ENCODE results near the gene KRT6B.

Gene KRT6B

DNA sequence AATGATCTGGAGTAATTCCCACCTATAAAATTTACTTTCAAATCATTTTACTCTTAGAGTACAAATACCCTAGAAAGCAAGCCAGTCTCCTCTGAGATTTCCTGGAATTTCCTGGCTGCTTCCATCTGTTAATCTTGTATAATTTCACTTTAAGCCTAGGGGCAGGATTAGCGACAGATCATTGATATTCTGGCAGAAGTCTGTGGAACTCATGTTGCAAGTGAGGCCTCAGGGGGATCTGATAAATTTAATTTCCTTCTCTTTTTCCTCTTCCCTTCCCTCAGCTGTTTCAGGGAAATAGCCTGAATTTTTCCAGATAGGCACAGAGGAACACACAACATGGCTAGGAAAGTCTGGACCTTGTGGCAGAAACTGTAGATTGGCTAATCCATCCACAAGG is 47.0 kb upstream of the KRT6B start:
- no peaks in the 10 kb centered on the region for H3K9me2 ChIP-seq (replicated peaks; ENCODE audit: insufficient read depth, low read length)
- no peak overlapping the region for H3K4me3 ChIP-seq (ENCODE audit: low read length)
- no peaks in the 10 kb centered on the region for H3K4me1 ChIP-seq (ENCODE audit: low read length)
- no peak overlapping the region for H2AFZ ChIP-seq (ENCODE audit: low read length)
- H3K79me2 ChIP-seq (ENCODE audit: low read length): no peaks in the 10 kb centered on the region
- H3K9ac ChIP-seq (ENCODE audit: low read length): no peak overlapping the region
- no peak overlapping the region for H3K27ac ChIP-seq (ENCODE audit: low read length)
- no peaks in the 10 kb centered on the region for H4K20me1 ChIP-seq (ENCODE audit: insufficient read depth, low read length)
- peaks cover 6% of the 10 kb centered on the region; the same call in 1 of the 2 replicates for H3K27me3 ChIP-seq (replicated peaks; ENCODE audit: insufficient read depth, low read length)
- H3K9me3 ChIP-seq (replicated peaks; ENCODE audit: insufficient read depth, low read length): no peaks in the 10 kb centered on the region
- no peaks in the 10 kb centered on the region for H3F3A ChIP-seq (ENCODE audit: insufficient read depth, low read length)
- no peaks in the 10 kb centered on the region for H3K36me3 ChIP-seq (replicated peaks; ENCODE audit: insufficient read depth, low read length)
- DNase-seq: no peak
- no peak overlapping the region for H3K4me2 ChIP-seq (ENCODE audit: low read depth, low read length)
- TF ChIP-seq EZH2phosphoT487 (IDR thresholded peaks at IDR 0.05; ENCODE audit: low read length) (no peak), EZH2 (optimal IDR thresholded peaks at IDR 0.05; ENCODE audit: low read depth, low read length) (no peak)

DNA sequence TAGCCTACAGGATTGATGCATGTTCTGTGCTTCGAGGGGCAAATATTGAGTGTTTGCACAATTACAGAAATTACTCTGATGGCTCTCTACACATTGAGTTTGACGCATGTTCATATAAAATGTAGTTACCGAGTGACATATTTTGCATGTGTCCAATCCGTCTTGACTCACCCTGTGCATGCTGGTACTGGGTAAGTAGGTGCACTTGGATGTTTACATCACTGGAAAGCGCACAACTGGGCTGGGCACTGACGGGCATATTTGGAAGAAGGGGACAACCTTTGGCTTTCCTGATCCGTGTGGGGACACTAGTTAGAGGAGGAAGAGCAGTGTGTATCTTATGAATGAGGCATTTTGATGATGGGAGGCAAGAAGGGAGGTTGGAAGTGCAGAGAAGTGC is 46.0 kb upstream of the KRT6B start:
- Histone ChIP-seq H3F3A (ENCODE audit: insufficient read depth, low read length) (no peaks in the 10 kb centered on the region), H3K4me3 (ENCODE audit: low read length) (no peak overlapping the region), H2AFZ (ENCODE audit: low read length) (no peak overlapping the region), H3K36me3 (replicated peaks; ENCODE audit: insufficient read depth, low read length) (no peaks in the 10 kb centered on the region), H3K4me2 (ENCODE audit: low read depth, low read length) (no peak overlapping the region), H3K27me3 (replicated peaks; ENCODE audit: insufficient read depth, low read length) (peaks cover 16% of the 10 kb centered on the region; the same call in 1 of the 2 replicates), H3K79me2 (ENCODE audit: low read length) (no peaks in the 10 kb centered on the region), H3K9me2 (replicated peaks; ENCODE audit: insufficient read depth, low read length) (no peaks in the 10 kb centered on the region), H3K9ac (ENCODE audit: low read length) (no peak overlapping the region), H3K27ac (ENCODE audit: low read length) (no peak overlapping the region), H3K9me3 (replicated peaks; ENCODE audit: insufficient read depth, low read length) (no peaks in the 10 kb centered on the region), H4K20me1 (ENCODE audit: insufficient read depth, low read length) (no peaks in the 10 kb centered on the region), H3K4me1 (ENCODE audit: low read length) (no peaks in the 10 kb centered on the region)
- DNase-seq: no peak
- no peak for TF ChIP-seq EZH2phosphoT487 (IDR thresholded peaks at IDR 0.05; ENCODE audit: low read length)

DNA sequence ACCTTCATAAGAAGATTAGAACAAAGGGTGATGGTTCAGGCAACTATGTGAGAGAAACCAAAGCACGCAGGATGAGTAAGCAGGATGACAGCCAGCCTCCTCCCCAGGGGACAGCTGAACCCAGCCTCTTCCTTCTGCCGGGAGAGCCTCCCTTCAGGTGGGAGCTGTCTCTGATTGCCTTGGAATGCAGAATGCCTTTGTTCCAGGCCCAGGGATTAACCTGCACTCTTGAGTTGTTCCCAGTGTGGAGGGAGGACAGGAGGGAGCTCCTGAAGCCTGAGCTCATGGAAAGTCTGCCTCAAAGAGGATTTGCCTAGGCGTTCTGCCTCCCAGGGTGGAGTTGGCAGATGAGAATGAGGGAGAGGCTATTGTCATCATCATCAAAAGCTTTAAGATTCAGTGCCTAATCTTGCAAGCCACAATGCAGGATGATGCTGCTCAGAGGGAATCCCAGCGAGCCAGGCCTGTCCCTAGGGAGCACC is 44.7 kb upstream of the KRT6B start:
- H3K4me2 ChIP-seq (ENCODE audit: low read depth, low read length): no peak overlapping the region
- H3K4me3 ChIP-seq (ENCODE audit: low read length): no peak overlapping the region
- DNase-seq: no peak

DNA sequence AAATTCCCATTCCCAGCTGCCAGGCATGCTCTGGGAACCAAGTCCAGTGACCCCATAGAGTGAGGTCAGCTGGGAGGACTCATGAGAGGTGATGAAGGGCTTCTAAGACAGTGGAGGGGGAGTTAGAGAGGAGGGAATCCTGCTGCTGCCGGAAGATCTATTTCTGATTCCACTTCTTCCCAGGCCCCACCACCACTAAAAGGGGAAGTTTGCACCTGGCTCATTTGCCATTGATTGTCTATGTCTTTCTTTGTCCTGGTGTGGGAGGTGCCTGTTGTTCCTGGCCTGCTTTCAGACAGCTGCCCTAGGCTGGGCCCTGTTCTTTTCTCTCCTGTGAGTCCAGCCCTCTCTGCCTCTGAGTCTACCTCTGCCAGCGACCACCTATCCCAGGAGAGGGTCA is 44.1 kb upstream of the KRT6B start:
- Histone ChIP-seq H3K79me2 (ENCODE audit: low read length) (no peaks in the 10 kb centered on the region), H3K27ac (ENCODE audit: low read length) (no peak overlapping the region), H3K4me3 (ENCODE audit: low read length) (no peak overlapping the region), H3K9me3 (replicated peaks; ENCODE audit: insufficient read depth, low read length) (no peaks in the 10 kb centered on the region), H3K36me3 (replicated peaks; ENCODE audit: insufficient read depth, low read length) (no peaks in the 10 kb centered on the region), H3F3A (ENCODE audit: insufficient read depth, low read length) (no peaks in the 10 kb centered on the region), H3K27me3 (replicated peaks; ENCODE audit: insufficient read depth, low read length) (peaks cover 29% of the 10 kb centered on the region), H3K4me2 (ENCODE audit: low read depth, low read length) (no peak overlapping the region), H3K9ac (ENCODE audit: low read length) (no peak overlapping the region), H2AFZ (ENCODE audit: low read length) (no peak overlapping the region), H4K20me1 (ENCODE audit: insufficient read depth, low read length) (no peaks in the 10 kb centered on the region), H3K4me1 (ENCODE audit: low read length) (no peaks in the 10 kb centered on the region), H3K9me2 (replicated peaks; ENCODE audit: insufficient read depth, low read length) (no peaks in the 10 kb centered on the region)
- DNase-seq: no peak
- TF ChIP-seq EZH2phosphoT487 (IDR thresholded peaks at IDR 0.05; ENCODE audit: low read length) (no peak), EZH2 (optimal IDR thresholded peaks at IDR 0.05; ENCODE audit: low read depth, low read length) (no peak)
- TF ChIP-seq, protein P1, sequence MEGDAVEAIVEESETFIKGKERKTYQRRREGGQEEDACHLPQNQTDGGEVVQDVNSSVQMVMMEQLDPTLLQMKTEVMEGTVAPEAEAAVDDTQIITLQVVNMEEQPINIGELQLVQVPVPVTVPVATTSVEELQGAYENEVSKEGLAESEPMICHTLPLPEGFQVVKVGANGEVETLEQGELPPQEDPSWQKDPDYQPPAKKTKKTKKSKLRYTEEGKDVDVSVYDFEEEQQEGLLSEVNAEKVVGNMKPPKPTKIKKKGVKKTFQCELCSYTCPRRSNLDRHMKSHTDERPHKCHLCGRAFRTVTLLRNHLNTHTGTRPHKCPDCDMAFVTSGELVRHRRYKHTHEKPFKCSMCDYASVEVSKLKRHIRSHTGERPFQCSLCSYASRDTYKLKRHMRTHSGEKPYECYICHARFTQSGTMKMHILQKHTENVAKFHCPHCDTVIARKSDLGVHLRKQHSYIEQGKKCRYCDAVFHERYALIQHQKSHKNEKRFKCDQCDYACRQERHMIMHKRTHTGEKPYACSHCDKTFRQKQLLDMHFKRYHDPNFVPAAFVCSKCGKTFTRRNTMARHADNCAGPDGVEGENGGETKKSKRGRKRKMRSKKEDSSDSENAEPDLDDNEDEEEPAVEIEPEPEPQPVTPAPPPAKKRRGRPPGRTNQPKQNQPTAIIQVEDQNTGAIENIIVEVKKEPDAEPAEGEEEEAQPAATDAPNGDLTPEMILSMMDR (IDR thresholded peaks at IDR 0.05; ENCODE audit: low read length): no peak

More for the DNA sequence above, 44.7 kb upstream of the KRT6B start:
- H3K36me3 ChIP-seq (replicated peaks; ENCODE audit: insufficient read depth, low read length): no peaks in the 10 kb centered on the region
- no peaks in the 10 kb centered on the region for H3K9me2 ChIP-seq (replicated peaks; ENCODE audit: insufficient read depth, low read length)
- no peaks in the 10 kb centered on the region for H3K79me2 ChIP-seq (ENCODE audit: low read length)
- TF ChIP-seq, protein P1 (IDR thresholded peaks at IDR 0.05; ENCODE audit: low read length): no peak
- TF ChIP-seq EZH2phosphoT487 (IDR thresholded peaks at IDR 0.05; ENCODE audit: low read length): no peak
- TF ChIP-seq EZH2 (optimal IDR thresholded peaks at IDR 0.05; ENCODE audit: low read depth, low read length): no peak
- H3K4me1 ChIP-seq (ENCODE audit: low read length): no peaks in the 10 kb centered on the region
- no peaks in the 10 kb centered on the region for H3K9me3 ChIP-seq (replicated peaks; ENCODE audit: insufficient read depth, low read length)
- H3K27me3 ChIP-seq (replicated peaks; ENCODE audit: insufficient read depth, low read length): peaks cover 23% of the 10 kb centered on the region
- no peak overlapping the region for H3K9ac ChIP-seq (ENCODE audit: low read length)
- no peak overlapping the region for H2AFZ ChIP-seq (ENCODE audit: low read length)
- no peaks in the 10 kb centered on the region for H3F3A ChIP-seq (ENCODE audit: insufficient read depth, low read length)
- no peaks in the 10 kb centered on the region for H4K20me1 ChIP-seq (ENCODE audit: insufficient read depth, low read length)
- no peak overlapping the region for H3K27ac ChIP-seq (ENCODE audit: low read length)

Measured in MM.1S (cell line).